ENCODE results near the gene ACE. TPM values are rescaled to one million over a fixed set of nuclear protein-coding genes. Genes with fewer than 3 reads are reported as not detected.
A peak's percentile ranks its signal among the peaks of the same experiment; 100 is the strongest.

ACE gene
- total RNA-seq, 6 experiments from 2014 or later = 1.6 to 2.1 (median 1.7) TPM

- DNase-seq = no peak
- Mint-ChIP-seq H3K27me3 (ENCODE audit: insufficient read depth) (peaks cover 53% of the 10 kb centered on the region), H3K4me3 (no peak overlapping the region), H3K4me1 (ENCODE audit: low read depth) (peaks cover 15% of the 10 kb centered on the region), H3K36me3 (ENCODE audit: low read depth) (peaks cover 4% of the 10 kb centered on the region; the same call in 1 of the 2 replicates), H3K9me3 (no peaks in the 10 kb centered on the region), H3K27ac (no peak overlapping the region)
- no peak for TF ChIP-seq CTCF (IDR thresholded peaks at IDR 0.05)
These were observed 36.2 kb downstream of the ACE start for GRCh38 chr17:63512896-63513644.

- Mint-ChIP-seq H3K36me3 (ENCODE audit: low read depth) (peaks cover 3% of the 10 kb centered on the region; the same call in 1 of the 2 replicates), H3K27me3 (ENCODE audit: insufficient read depth) (peaks cover 45% of the 10 kb centered on the region)
These were observed 37.6 kb downstream of the ACE start for GRCh38 chr17:63514477-63514876.

GRCh38 chr17:63514974-63515373 lies 38.1 kb downstream of the ACE start:
- no peak overlapping the region for H3K27ac Mint-ChIP-seq
- H3K36me3 Mint-ChIP-seq (ENCODE audit: low read depth) = no peaks in the 10 kb centered on the region
- H3K4me3 Mint-ChIP-seq = no peak overlapping the region
- H3K4me1 Mint-ChIP-seq (ENCODE audit: low read depth) = peaks cover 18% of the 10 kb centered on the region
- H3K9me3 Mint-ChIP-seq = no peaks in the 10 kb centered on the region
- TF ChIP-seq CTCF (IDR thresholded peaks at IDR 0.05) = no peak
- peaks cover 40% of the 10 kb centered on the region for H3K27me3 Mint-ChIP-seq (ENCODE audit: insufficient read depth)
- DNase-seq = no peak

More at GRCh38 chr17:63514477-63514876, 37.6 kb downstream of the ACE start:
- DNase-seq = no peak
- TF ChIP-seq CTCF (IDR thresholded peaks at IDR 0.05) = no peak
- Mint-ChIP-seq H3K4me3 (no peak overlapping the region), H3K9me3 (no peaks in the 10 kb centered on the region), H3K4me1 (ENCODE audit: low read depth) (peaks cover 18% of the 10 kb centered on the region), H3K27ac (no peak overlapping the region)

- peaks cover 38% of the 10 kb centered on the region for H3K27me3 Mint-ChIP-seq (ENCODE audit: insufficient read depth)
- no peak for DNase-seq
- H3K27ac Mint-ChIP-seq = no peak overlapping the region
- H3K9me3 Mint-ChIP-seq = no peaks in the 10 kb centered on the region
- H3K36me3 Mint-ChIP-seq (ENCODE audit: low read depth) = no peaks in the 10 kb centered on the region
- peaks cover 18% of the 10 kb centered on the region for H3K4me1 Mint-ChIP-seq (ENCODE audit: low read depth)
- no peak for TF ChIP-seq CTCF (IDR thresholded peaks at IDR 0.05)
- H3K4me3 Mint-ChIP-seq = no peak overlapping the region
These were observed 38.6 kb downstream of the ACE start for GRCh38 chr17:63515426-63515825.

- peaks cover 18% of the 10 kb centered on the region for H3K4me1 Mint-ChIP-seq (ENCODE audit: low read depth)
- no peaks in the 10 kb centered on the region for H3K36me3 Mint-ChIP-seq (ENCODE audit: low read depth)
- peak overlapping the region; percentile 59; the same call in 1 of the 2 replicates for H3K27ac Mint-ChIP-seq
- no peak for TF ChIP-seq CTCF (IDR thresholded peaks at IDR 0.05)
- peak; percentile 68 for DNase-seq
- H3K4me3 Mint-ChIP-seq = no peak overlapping the region
- peaks cover 44% of the 10 kb centered on the region for H3K27me3 Mint-ChIP-seq (ENCODE audit: insufficient read depth)
- no peaks in the 10 kb centered on the region for H3K9me3 Mint-ChIP-seq
These were observed 40.3 kb downstream of the ACE start for GRCh38 chr17:63516910-63517824.

All from HFFc6 (cell line).